ENCODE data around the gene PPP1CC. TPM values are rescaled to one million over a fixed set of nuclear protein-coding genes. Genes with fewer than 3 reads are reported as not detected.

PPP1CC gene
- total and polyA plus RNA-seq, 8 donors: 33.3 to 92.7 (median 70.2) TPM

GRCh38 chr12:110690127-110690430 is 52.6 kb downstream of the PPP1CC start:
- FAIRE-seq (no peak), DNase-seq (no peak), ATAC-seq (no peak)
- no peak overlapping the region for H3K27ac ChIP-seq
- H3K9me3 ChIP-seq: no peaks in the 10 kb centered on the region
- H3K4me1 ChIP-seq: peaks cover 0 to 6% (median 0%) of the 10 kb centered on the region in 3 donors
- TF ChIP-seq CTCF (IDR thresholded peaks at IDR 0.05): no peak
- intact Hi-C loops (cut with DNase I): no loop called here
- WGBS, 2 donors: 68% methylated on average over 4 of the region's 4 CpGs
- H3K4me3 ChIP-seq: no peak overlapping the region
- H3K36me3 ChIP-seq: no peaks in the 10 kb centered on the region
- peaks cover 0 to 5% (median 0%) of the 10 kb centered on the region in 4 donors for H3K27me3 ChIP-seq

DNA sequence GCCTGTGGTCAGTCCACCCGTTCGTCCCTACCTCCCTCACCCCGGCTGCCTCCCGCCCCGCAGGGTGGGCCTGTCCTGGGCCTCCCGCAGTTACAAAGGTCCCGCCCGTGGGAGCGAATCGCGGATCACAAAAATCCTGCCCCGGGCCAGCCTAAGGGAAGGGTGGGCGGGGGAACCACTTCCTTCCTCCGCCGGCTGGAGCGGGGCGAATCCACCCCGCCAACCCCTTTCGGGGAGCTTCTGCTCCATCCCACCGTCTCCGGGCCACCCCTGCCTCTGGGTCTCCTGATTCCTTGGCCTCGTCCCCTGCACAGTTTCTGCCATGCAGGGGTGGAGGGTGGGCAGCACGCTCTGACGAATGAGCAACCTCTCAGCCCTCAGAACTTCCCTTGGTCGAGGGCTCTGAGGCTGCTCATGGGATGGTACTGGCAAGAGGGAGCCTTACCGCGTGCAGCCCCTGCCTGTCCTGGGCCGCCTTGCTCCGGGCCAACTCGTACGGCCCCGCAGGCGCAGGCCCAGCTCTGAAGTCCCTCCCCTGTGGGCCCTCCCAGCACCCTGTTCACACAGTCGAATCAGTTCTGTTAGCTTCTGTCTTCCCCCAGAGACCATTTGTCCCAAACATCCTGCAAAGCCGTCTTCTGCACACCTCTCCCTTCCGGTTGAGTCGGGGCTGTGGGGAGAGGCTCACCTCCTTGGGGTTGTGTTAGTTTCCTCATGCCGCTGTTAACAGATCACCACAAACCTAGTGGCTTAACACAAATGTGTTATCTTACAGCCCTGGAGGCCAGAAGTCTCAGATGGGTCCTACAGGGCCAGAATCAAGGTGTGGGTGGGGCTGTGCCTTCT is 53.2 kb downstream of the PPP1CC start:
- peaks cover 0 to 5% (median 0%) of the 10 kb centered on the region in 4 donors for H3K27me3 ChIP-seq
- FAIRE-seq: no peak
- H3K4me1 ChIP-seq: peaks cover 0 to 6% (median 0%) of the 10 kb centered on the region in 3 donors
- peak in 4 of 6 donors; percentile 12 to 68 (median 36) for DNase-seq
- H3K36me3 ChIP-seq: no peaks in the 10 kb centered on the region
- ATAC-seq: peak; percentile 35 to 68 (median 62)
- H3K4me3 ChIP-seq: peak overlapping the region; percentile 26 to 69 (median 46)
- peak overlapping the region in 2 of 4 donors; percentile 28 to 44 for H3K27ac ChIP-seq
- intact Hi-C loops (cut with DNase I): no loop called here
- 18 to 25% methylated on average over 37 to 38 of the region's 38 CpGs for WGBS, 2 donors
- no peaks in the 10 kb centered on the region for H3K9me3 ChIP-seq
- no peak for TF ChIP-seq CTCF (IDR thresholded peaks at IDR 0.05)

- Histone ChIP-seq H3K27me3 (peaks cover 0 to 5% (median 0%) of the 10 kb centered on the region in 4 donors), H3K4me1 (peaks cover 0 to 6% (median 0%) of the 10 kb centered on the region in 3 donors), H3K27ac (peak within 1 kb of the TSS in 2 of 4 donors; percentile 28 to 44), H3K4me3 (peak within 1 kb of the TSS; percentile 26 to 69 (median 46)), H3K9me3 (no peaks in the 10 kb centered on the region), H3K36me3 (no peaks in the 10 kb centered on the region)
- FAIRE-seq (no peak), DNase-seq (peak in 5 of 6 donors; percentile 13 to 71 (median 39)), ATAC-seq (peak; percentile 83 to 88 (median 86))
- intact Hi-C loops (cut with DNase I): no loop called here
- WGBS, 2 donors: 3% methylated on average over 32 to 64 of the region's 64 CpGs
- no peak for TF ChIP-seq CTCF (IDR thresholded peaks at IDR 0.05)
Measured at GRCh38 chr12:110688446-110689280, 54.0 kb downstream of the PPP1CC start, which contains the start of gene HVCN1. HVCN1 (minus strand) TSS chr12:110689115; CDS start chr12:110683245, 5,870 bp downstream.

GRCh38 chr12:110687396-110688169 is 55.1 kb downstream of the PPP1CC start:
- no peaks in the 10 kb centered on the region for H3K9me3 ChIP-seq
- FAIRE-seq (no peak), DNase-seq (peak in 1 of 6 donors; percentile 45), ATAC-seq (no peak)
- peaks cover 0 to 6% (median 0%) of the 10 kb centered on the region in 3 donors for H3K4me1 ChIP-seq
- intact Hi-C loops (cut with DNase I): no loop called here
- no peak overlapping the region for H3K4me3 ChIP-seq
- H3K27me3 ChIP-seq: peaks cover 0 to 5% (median 0%) of the 10 kb centered on the region in 4 donors
- no peak overlapping the region for H3K27ac ChIP-seq
- WGBS, 2 donors: 84 to 89% methylated on average over 15 of the region's 15 CpGs
- TF ChIP-seq CTCF (IDR thresholded peaks at IDR 0.05): no peak
- no peaks in the 10 kb centered on the region for H3K36me3 ChIP-seq
